Measurements from ENCODE around the gene CCRL2.
A peak's percentile ranks its signal among the peaks of the same experiment; 100 is the strongest.

CCRL2 gene

GRCh38 chr3:46406788-46407611 is at the start of gene CCRL2, which contains the start of gene CCR5AS:
Gene CCRL2, plus strand, starts transcription at chr3:46407259. Its CDS starts 821 bp downstream, at chr3:46408080.
Gene CCR5AS, minus strand, starts transcription at chr3:46407066.
- no peak for DNase-seq (ENCODE audit: low read depth)

GRCh38 chr3:46358466-46358865 is 48.6 kb upstream of the CCRL2 start:
- no peaks in the 10 kb centered on the region for H3K36me3 ChIP-seq (ENCODE audit: control insufficient read depth, insufficient read depth, low read length, severe bottlenecking)
- DNase-seq (ENCODE audit: low read depth), result no peak
- H3K4me1 ChIP-seq (ENCODE audit: control insufficient read depth, insufficient read depth, low read length), result peaks cover 7% of the 10 kb centered on the region
- no peak overlapping the region for H3K9ac ChIP-seq (ENCODE audit: low read length)
- no peak overlapping the region for H3K4me3 ChIP-seq (ENCODE audit: low read length)
- no peaks in the 10 kb centered on the region for H3K9me3 ChIP-seq (ENCODE audit: control insufficient read depth, low read length)
- H3K27me3 ChIP-seq (replicated peaks; ENCODE audit: control insufficient read depth, insufficient read depth, low read length), result peaks cover 39% of the 10 kb centered on the region

More at GRCh38 chr3:46406788-46407611, at the start of gene CCRL2, which contains the start of gene CCR5AS:
- no peaks in the 10 kb centered on the region for H3K27me3 ChIP-seq (replicated peaks; ENCODE audit: control insufficient read depth, insufficient read depth, low read length)
- no peaks in the 10 kb centered on the region for H3K36me3 ChIP-seq (ENCODE audit: control insufficient read depth, insufficient read depth, low read length, severe bottlenecking)
- peak within 1 kb of the TSS; percentile 56 for H3K4me3 ChIP-seq (ENCODE audit: low read length)
- peaks cover 11% of the 10 kb centered on the region for H3K4me1 ChIP-seq (ENCODE audit: control insufficient read depth, insufficient read depth, low read length)
- no peaks in the 10 kb centered on the region for H3K9me3 ChIP-seq (ENCODE audit: control insufficient read depth, low read length)
- no peak within 1 kb of the TSS for H3K9ac ChIP-seq (ENCODE audit: low read length)

DNA sequence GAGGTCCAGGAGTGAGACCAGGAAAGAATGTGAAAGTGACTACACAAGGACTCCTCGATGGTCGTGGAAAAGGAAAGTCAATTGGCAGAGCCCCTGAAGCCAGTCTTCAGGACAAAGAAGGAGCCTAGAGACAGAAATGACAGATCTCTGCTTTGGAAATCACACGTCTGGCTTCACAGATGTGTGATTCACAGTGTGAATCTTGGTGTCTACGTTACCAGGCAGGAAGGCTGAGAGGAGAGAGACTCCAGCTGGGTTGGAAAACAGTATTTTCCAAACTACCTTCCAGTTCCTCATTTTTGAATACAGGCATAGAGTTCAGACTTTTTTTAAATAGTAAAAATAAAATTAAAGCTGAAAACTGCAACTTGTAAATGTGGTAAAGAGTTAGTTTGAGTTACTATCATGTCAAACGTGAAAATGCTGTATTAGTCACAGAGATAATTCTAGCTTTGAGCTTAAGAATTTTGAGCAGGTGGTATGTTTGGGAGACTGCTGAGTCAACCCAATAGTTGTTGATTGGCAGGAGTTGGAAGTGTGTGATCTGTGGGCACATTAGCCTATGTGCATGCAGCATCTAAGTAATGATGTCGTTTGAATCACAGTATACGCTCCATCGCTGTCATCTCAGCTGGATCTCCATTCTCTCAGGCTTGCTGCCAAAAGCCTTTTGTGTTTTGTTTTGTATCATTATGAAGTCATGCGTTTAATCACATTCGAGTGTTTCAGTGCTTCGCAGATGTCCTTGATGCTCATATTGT is 47.1 kb upstream of the CCRL2 start:
- no peaks in the 10 kb centered on the region for H3K9me3 ChIP-seq (ENCODE audit: control insufficient read depth, low read length)
- no peak overlapping the region for H3K9ac ChIP-seq (ENCODE audit: low read length)
- H3K27me3 ChIP-seq (replicated peaks; ENCODE audit: control insufficient read depth, insufficient read depth, low read length), result peaks cover 26% of the 10 kb centered on the region
- peak; percentile 7 for DNase-seq (ENCODE audit: low read depth)
- no peaks in the 10 kb centered on the region for H3K36me3 ChIP-seq (ENCODE audit: control insufficient read depth, insufficient read depth, low read length, severe bottlenecking)
- H3K4me3 ChIP-seq (ENCODE audit: low read length), result no peak overlapping the region
- H3K4me1 ChIP-seq (ENCODE audit: control insufficient read depth, insufficient read depth, low read length), result peaks cover 7% of the 10 kb centered on the region

- Histone ChIP-seq H3K9ac (ENCODE audit: low read length) (no peak overlapping the region), H3K9me3 (ENCODE audit: control insufficient read depth, low read length) (no peaks in the 10 kb centered on the region), H3K4me1 (ENCODE audit: control insufficient read depth, insufficient read depth, low read length) (peaks cover 7% of the 10 kb centered on the region), H3K27me3 (replicated peaks; ENCODE audit: control insufficient read depth, insufficient read depth, low read length) (peaks cover 16% of the 10 kb centered on the region), H3K4me3 (ENCODE audit: low read length) (no peak overlapping the region), H3K36me3 (ENCODE audit: control insufficient read depth, insufficient read depth, low read length, severe bottlenecking) (no peaks in the 10 kb centered on the region)
- DNase-seq (ENCODE audit: low read depth), result no peak
These were observed 46.2 kb upstream of the CCRL2 start for GRCh38 chr3:46360907-46361306.

DNA sequence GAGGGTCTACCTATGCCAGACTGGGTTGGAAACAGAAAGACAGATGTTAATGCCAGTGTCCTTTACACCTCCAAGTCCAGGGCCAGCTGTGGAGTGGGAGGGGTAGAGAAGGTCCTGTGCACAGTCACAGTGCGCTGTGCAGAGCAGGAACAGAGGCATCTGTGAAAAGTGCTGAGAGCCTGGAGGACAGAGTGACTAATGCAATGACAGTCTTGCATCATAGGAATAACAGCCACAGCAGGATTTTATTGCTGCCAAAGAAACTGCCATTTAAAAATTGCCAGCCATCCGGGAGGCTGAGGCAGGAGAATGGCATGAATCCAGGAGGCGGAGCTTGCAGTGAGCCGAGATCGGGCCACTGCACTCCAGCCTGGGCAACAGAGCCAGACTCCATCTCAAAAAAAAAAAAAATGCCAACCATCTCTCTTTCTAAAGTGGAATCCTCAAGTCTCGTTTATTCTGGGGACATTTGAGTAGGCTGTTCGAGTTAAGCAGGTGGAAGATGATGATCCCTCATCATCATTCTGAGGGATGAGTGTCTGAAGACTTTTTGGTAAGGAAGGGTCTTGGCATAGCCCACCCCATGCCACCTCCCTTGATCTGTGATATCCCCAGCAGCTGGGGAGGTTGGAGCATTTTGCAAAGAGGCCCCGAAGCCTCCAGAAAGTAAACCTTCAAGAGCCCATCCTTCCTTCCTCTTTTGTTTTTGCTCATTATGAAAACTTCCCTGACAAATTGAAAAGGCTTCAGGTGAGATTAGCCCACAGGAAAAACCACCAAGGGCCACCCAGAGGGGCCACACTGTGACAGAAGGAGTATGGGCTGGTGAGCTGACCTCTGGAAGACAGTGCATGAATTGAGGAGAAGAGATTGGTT is 45.4 kb upstream of the CCRL2 start:
- Histone ChIP-seq H3K4me1 (ENCODE audit: control insufficient read depth, insufficient read depth, low read length) (peaks cover 7% of the 10 kb centered on the region), H3K27me3 (replicated peaks; ENCODE audit: control insufficient read depth, insufficient read depth, low read length) (peaks cover 11% of the 10 kb centered on the region), H3K9ac (ENCODE audit: low read length) (no peak overlapping the region), H3K36me3 (ENCODE audit: control insufficient read depth, insufficient read depth, low read length, severe bottlenecking) (no peaks in the 10 kb centered on the region), H3K4me3 (ENCODE audit: low read length) (no peak overlapping the region), H3K9me3 (ENCODE audit: control insufficient read depth, low read length) (no peaks in the 10 kb centered on the region)
- DNase-seq (ENCODE audit: low read depth), result peak; percentile 3

DNA sequence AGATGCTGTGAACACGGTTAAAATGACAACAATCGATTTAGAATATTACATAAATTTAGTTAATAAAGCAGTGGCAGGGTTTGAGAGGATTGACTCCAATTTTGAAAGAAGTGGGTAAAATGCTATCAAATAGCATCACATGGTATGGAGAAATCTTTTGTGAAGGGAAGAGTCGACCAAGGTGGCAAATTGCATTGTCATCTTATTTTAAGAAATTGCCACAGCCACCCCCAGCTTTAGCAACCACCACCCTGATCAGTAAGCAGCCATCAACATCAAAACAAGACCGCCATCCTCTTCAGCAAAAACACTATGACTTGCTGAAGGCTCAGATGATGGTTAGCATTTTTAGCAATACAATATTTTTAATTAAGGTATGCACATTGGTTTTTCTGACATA is 42.0 kb upstream of the CCRL2 start:
- Histone ChIP-seq H3K4me3 (ENCODE audit: low read length) (no peak overlapping the region), H3K27me3 (replicated peaks; ENCODE audit: control insufficient read depth, insufficient read depth, low read length) (peaks cover 7% of the 10 kb centered on the region), H3K36me3 (ENCODE audit: control insufficient read depth, insufficient read depth, low read length, severe bottlenecking) (no peaks in the 10 kb centered on the region), H3K9me3 (ENCODE audit: control insufficient read depth, low read length) (no peaks in the 10 kb centered on the region), H3K9ac (ENCODE audit: low read length) (no peak overlapping the region), H3K4me1 (ENCODE audit: control insufficient read depth, insufficient read depth, low read length) (peaks cover 7% of the 10 kb centered on the region)
- DNase-seq (ENCODE audit: low read depth), result no peak

- peaks cover 7% of the 10 kb centered on the region for H3K27me3 ChIP-seq (replicated peaks; ENCODE audit: control insufficient read depth, insufficient read depth, low read length)
- peaks cover 6% of the 10 kb centered on the region for H3K4me1 ChIP-seq (ENCODE audit: control insufficient read depth, insufficient read depth, low read length)
- no peaks in the 10 kb centered on the region for H3K9me3 ChIP-seq (ENCODE audit: control insufficient read depth, low read length)
- H3K36me3 ChIP-seq (ENCODE audit: control insufficient read depth, insufficient read depth, low read length, severe bottlenecking), result no peaks in the 10 kb centered on the region
- no peak overlapping the region for H3K4me3 ChIP-seq (ENCODE audit: low read length)
- DNase-seq (ENCODE audit: low read depth), result no peak
- H3K9ac ChIP-seq (ENCODE audit: low read length), result no peak overlapping the region
These were observed 41.1 kb upstream of the CCRL2 start for GRCh38 chr3:46365737-46366524.

- no peak for DNase-seq (ENCODE audit: low read depth)
These were observed 39.2 kb upstream of the CCRL2 start for GRCh38 chr3:46367811-46368210.

GRCh38 chr3:46368569-46368968 is 38.5 kb upstream of the CCRL2 start:
- Histone ChIP-seq H3K27me3 (replicated peaks; ENCODE audit: control insufficient read depth, insufficient read depth, low read length) (peaks cover 12% of the 10 kb centered on the region), H3K9ac (ENCODE audit: low read length) (no peak overlapping the region), H3K36me3 (ENCODE audit: control insufficient read depth, insufficient read depth, low read length, severe bottlenecking) (no peaks in the 10 kb centered on the region), H3K4me1 (ENCODE audit: control insufficient read depth, insufficient read depth, low read length) (no peaks in the 10 kb centered on the region), H3K4me3 (ENCODE audit: low read length) (no peak overlapping the region), H3K9me3 (ENCODE audit: control insufficient read depth, low read length) (no peaks in the 10 kb centered on the region)
- no peak for DNase-seq (ENCODE audit: low read depth)

More at GRCh38 chr3:46367811-46368210, 39.2 kb upstream of the CCRL2 start:
- Histone ChIP-seq H3K4me3 (ENCODE audit: low read length) (no peak overlapping the region), H3K9ac (ENCODE audit: low read length) (no peak overlapping the region), H3K36me3 (ENCODE audit: control insufficient read depth, insufficient read depth, low read length, severe bottlenecking) (no peaks in the 10 kb centered on the region), H3K9me3 (ENCODE audit: control insufficient read depth, low read length) (no peaks in the 10 kb centered on the region), H3K27me3 (replicated peaks; ENCODE audit: control insufficient read depth, insufficient read depth, low read length) (peaks cover 7% of the 10 kb centered on the region), H3K4me1 (ENCODE audit: control insufficient read depth, insufficient read depth, low read length) (no peaks in the 10 kb centered on the region)

DNA sequence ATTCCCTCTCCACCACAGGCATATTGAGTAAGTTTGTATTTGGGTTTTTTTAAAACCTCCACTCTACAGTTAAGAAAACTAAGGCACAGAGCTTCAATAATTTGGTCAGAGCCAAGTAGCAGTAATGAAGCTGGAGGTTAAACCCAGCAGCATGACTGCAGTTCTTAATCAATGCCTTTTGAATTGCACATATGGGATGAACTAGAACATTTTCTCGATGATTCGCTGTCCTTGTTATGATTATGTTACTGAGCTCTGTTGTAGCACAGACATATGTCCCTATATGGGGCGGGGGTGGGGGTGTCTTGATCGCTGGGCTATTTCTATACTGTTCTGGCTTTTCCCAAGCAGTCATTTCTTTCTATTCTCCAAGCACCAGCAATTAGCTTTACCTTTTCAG is 37.9 kb upstream of the CCRL2 start:
- no peaks in the 10 kb centered on the region for H3K4me1 ChIP-seq (ENCODE audit: control insufficient read depth, insufficient read depth, low read length)
- H3K9ac ChIP-seq (ENCODE audit: low read length), result no peak overlapping the region
- H3K27me3 ChIP-seq (replicated peaks; ENCODE audit: control insufficient read depth, insufficient read depth, low read length), result peaks cover 17% of the 10 kb centered on the region
- no peak overlapping the region for H3K4me3 ChIP-seq (ENCODE audit: low read length)
- no peaks in the 10 kb centered on the region for H3K36me3 ChIP-seq (ENCODE audit: control insufficient read depth, insufficient read depth, low read length, severe bottlenecking)
- no peaks in the 10 kb centered on the region for H3K9me3 ChIP-seq (ENCODE audit: control insufficient read depth, low read length)
- no peak for DNase-seq (ENCODE audit: low read depth)

Measured in adipocyte (in vitro differentiated cells).